ENCODE data around the gene SUCLG1. TPM values are rescaled to one million over a fixed set of nuclear protein-coding genes. Genes with fewer than 3 reads are reported as not detected.

Gene SUCLG1
- total RNA-seq, 1 experiment from 2014 or later: 59.8 TPM

DNA sequence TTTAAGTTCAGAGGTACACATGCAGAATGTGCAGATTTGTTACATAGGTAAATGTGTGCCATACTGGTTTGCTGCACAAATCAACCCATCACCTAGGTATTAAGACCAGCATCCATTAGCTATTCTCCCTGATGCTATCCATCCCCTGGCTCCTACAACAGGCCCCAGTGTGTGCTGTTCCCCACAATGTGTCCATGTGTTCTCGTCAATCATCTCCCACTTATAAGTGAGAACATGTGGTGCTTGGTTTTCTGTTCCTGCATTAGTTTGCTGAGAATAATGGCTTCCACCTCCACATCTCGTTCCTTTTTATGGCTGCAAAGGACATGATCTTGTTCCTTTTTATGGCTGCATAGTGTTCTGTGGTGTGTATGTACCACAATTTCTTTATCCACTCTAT, 75.8 kb downstream of the SUCLG1 start:
- POLR2A ChIA-PET: no interaction called here
- Histone ChIP-seq H3K36me3 (ENCODE audit: control insufficient read depth, insufficient read depth, low read length) (no peaks in the 10 kb centered on the region), H3K27ac (ENCODE audit: low read length) (no peak overlapping the region), H3K9me3 (ENCODE audit: control insufficient read depth, insufficient read depth, low read depth, low read length) (no peaks in the 10 kb centered on the region), H3K27me3 (ENCODE audit: control insufficient read depth, insufficient read depth, low read length) (no peaks in the 10 kb centered on the region), H3K4me1 (ENCODE audit: control insufficient read depth, insufficient read depth, low read length) (no peaks in the 10 kb centered on the region), H3K4me3 (ENCODE audit: low read depth in 2 of 2, low read length in 2 of 2) (no peak overlapping the region)
- CTCF ChIA-PET: no interaction called here
- no peak for DNase-seq (ENCODE audit: low read depth, low spot score)
- intact Hi-C loops (cut with micrococcal nuclease; ENCODE audit: unreplicated experiment) (no loop called here), in situ Hi-C loops (cut with HindIII; ENCODE audit: low pct_unique_long_range_greater_than_20kb, low sequenced_read_pairs) (no loop called here)
- no peak for ATAC-seq
- no TSS peak for BruUV-seq (replicated peaks)
- TF ChIP-seq TCF7L2 (IDR thresholded peaks at IDR 0.05; ENCODE audit: low read depth, low read length) (no peak), POLR2AphosphoS5 (IDR thresholded peaks at IDR 0.05; ENCODE audit: low read depth, low read length) (no peak), SIN3A (IDR thresholded peaks at IDR 0.05; ENCODE audit: borderline replicate concordance, insufficient read depth, low read depth, low read length) (no peak)
- TF ChIP-seq, protein P1, sequence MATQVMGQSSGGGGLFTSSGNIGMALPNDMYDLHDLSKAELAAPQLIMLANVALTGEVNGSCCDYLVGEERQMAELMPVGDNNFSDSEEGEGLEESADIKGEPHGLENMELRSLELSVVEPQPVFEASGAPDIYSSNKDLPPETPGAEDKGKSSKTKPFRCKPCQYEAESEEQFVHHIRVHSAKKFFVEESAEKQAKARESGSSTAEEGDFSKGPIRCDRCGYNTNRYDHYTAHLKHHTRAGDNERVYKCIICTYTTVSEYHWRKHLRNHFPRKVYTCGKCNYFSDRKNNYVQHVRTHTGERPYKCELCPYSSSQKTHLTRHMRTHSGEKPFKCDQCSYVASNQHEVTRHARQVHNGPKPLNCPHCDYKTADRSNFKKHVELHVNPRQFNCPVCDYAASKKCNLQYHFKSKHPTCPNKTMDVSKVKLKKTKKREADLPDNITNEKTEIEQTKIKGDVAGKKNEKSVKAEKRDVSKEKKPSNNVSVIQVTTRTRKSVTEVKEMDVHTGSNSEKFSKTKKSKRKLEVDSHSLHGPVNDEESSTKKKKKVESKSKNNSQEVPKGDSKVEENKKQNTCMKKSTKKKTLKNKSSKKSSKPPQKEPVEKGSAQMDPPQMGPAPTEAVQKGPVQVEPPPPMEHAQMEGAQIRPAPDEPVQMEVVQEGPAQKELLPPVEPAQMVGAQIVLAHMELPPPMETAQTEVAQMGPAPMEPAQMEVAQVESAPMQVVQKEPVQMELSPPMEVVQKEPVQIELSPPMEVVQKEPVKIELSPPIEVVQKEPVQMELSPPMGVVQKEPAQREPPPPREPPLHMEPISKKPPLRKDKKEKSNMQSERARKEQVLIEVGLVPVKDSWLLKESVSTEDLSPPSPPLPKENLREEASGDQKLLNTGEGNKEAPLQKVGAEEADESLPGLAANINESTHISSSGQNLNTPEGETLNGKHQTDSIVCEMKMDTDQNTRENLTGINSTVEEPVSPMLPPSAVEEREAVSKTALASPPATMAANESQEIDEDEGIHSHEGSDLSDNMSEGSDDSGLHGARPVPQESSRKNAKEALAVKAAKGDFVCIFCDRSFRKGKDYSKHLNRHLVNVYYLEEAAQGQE (IDR thresholded peaks at IDR 0.05; ENCODE audit: insufficient read depth in 1 of 2, low read depth in 2 of 2, low read length in 1 of 2): no peak
- TF ChIP-seq, protein P2, sequence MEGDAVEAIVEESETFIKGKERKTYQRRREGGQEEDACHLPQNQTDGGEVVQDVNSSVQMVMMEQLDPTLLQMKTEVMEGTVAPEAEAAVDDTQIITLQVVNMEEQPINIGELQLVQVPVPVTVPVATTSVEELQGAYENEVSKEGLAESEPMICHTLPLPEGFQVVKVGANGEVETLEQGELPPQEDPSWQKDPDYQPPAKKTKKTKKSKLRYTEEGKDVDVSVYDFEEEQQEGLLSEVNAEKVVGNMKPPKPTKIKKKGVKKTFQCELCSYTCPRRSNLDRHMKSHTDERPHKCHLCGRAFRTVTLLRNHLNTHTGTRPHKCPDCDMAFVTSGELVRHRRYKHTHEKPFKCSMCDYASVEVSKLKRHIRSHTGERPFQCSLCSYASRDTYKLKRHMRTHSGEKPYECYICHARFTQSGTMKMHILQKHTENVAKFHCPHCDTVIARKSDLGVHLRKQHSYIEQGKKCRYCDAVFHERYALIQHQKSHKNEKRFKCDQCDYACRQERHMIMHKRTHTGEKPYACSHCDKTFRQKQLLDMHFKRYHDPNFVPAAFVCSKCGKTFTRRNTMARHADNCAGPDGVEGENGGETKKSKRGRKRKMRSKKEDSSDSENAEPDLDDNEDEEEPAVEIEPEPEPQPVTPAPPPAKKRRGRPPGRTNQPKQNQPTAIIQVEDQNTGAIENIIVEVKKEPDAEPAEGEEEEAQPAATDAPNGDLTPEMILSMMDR (IDR thresholded peaks at IDR 0.05): no peak

DNA sequence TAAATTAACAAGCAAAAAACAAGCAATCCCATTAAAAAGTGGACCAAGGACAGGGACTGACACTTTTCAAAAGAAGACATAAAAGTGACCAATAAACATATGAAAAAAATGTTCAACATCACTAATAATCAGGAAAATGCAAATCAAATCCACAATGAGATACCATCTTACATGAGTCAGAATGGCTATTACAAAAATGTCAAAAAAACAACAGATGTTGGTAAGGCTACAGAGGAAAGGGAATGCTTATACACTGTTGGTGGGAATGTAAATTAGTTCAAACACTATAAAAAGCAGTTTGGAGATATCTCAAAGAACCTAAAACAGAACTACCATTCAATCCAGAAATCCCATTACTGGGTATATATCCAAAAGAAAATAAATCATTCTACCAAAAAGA, 78.2 kb downstream of the SUCLG1 start:
- in situ Hi-C loops (cut with HindIII; ENCODE audit: low pct_unique_long_range_greater_than_20kb, low sequenced_read_pairs): no loop called here

More for the DNA sequence above, 78.2 kb downstream of the SUCLG1 start:
- no peak overlapping the region for H3K27ac ChIP-seq (ENCODE audit: low read length)
- no peaks in the 10 kb centered on the region for H3K27me3 ChIP-seq (ENCODE audit: control insufficient read depth, insufficient read depth, low read length)
- DNase-seq (ENCODE audit: low read depth, low spot score): no peak
- no TSS peak for BruUV-seq (replicated peaks)
- no peak overlapping the region for H3K4me3 ChIP-seq (ENCODE audit: low read depth in 2 of 2, low read length in 2 of 2)
- POLR2A ChIA-PET: no interaction called here
- H3K9me3 ChIP-seq (ENCODE audit: control insufficient read depth, insufficient read depth, low read depth, low read length): no peaks in the 10 kb centered on the region
- H3K36me3 ChIP-seq (ENCODE audit: control insufficient read depth, insufficient read depth, low read length): no peaks in the 10 kb centered on the region
- TF ChIP-seq TCF7L2 (IDR thresholded peaks at IDR 0.05; ENCODE audit: low read depth, low read length) (no peak), POLR2AphosphoS5 (IDR thresholded peaks at IDR 0.05; ENCODE audit: low read depth, low read length) (no peak), SIN3A (IDR thresholded peaks at IDR 0.05; ENCODE audit: borderline replicate concordance, insufficient read depth, low read depth, low read length) (no peak)
- TF ChIP-seq, protein P2 (IDR thresholded peaks at IDR 0.05): no peak
- TF ChIP-seq, protein P1 (IDR thresholded peaks at IDR 0.05; ENCODE audit: insufficient read depth in 1 of 2, low read depth in 2 of 2, low read length in 1 of 2): no peak
- no peak for ATAC-seq
- CTCF ChIA-PET: no interaction called here
- intact Hi-C loops (cut with micrococcal nuclease; ENCODE audit: unreplicated experiment): no loop called here
- no peaks in the 10 kb centered on the region for H3K4me1 ChIP-seq (ENCODE audit: control insufficient read depth, insufficient read depth, low read length)
